Erythroblast (primary cell): Measurements from ENCODE around the gene CALR3.

Source experiments
- GATA1 ChIP-seq: IDR thresholded peaks from 2 replicates; pipeline ENCODE4 v1.6.1; 2011; ENCODE audit warnings: low read depth, mild to moderate bottlenecking, control low read depth, low read length, moderate library complexity
- POLR2A ChIP-seq: IDR thresholded peaks from 2 replicates; pipeline ENCODE4 v1.6.1; 2011; ENCODE audit warnings: mild to moderate bottlenecking, low read length

GRCh38 chr19:16458391-16459341 is 37.3 kb downstream of the CALR3 start:
- TF ChIP-seq POLR2A, result no peak
- TF ChIP-seq GATA1, result no peak
